GM21367 (cell line): ENCODE results near the gene RNPS1.

ENCODE experiments used
- ATAC-seq: cut with Tn5 transposase; IDR thresholded peaks from one replicate; pipeline ENCODE4 v1.9.1; 2021; ENCODE audit not compliant: unreplicated experiment

Gene RNPS1, protein sequence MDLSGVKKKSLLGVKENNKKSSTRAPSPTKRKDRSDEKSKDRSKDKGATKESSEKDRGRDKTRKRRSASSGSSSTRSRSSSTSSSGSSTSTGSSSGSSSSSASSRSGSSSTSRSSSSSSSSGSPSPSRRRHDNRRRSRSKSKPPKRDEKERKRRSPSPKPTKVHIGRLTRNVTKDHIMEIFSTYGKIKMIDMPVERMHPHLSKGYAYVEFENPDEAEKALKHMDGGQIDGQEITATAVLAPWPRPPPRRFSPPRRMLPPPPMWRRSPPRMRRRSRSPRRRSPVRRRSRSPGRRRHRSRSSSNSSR

DNA sequence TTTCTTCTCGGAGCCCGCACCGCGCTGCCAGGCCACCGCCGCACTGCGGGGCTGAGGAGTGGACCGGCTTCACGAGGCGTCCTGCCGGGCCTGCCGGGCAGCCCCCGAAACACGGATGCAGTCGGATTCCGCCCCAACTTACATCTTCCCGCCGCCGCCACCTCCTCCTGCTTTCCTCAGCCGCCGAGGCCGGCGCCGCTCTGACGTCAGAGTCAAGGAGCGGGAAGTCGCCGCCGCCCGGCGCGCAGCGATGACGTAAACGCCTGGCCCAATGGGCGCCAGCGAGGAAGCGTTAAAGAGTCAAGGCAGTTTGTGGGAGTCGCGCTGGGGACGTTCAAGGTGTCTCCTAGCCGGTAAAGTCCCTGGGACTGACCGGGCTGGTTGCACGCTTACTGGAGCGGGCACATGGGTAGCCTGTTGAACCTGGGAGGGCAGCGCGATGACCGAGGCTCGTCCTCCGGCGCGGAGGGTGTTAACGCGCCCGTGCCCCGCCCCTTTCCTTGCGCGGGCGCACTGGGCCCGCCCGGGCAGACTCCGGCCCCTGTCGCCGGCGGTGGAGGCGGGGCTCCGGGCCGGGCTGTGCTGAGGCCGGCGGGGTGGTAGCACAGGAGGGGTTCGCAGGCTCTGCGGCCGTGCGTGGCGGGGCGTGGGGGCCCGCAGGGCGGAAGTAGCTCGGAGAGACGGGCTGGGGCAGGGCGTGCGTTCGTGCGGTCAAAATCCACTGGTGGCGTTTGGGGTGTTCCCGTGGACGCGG, at the start of gene RNPS1:
Gene RNPS1, minus strand, starts transcription at position 214 of the 754 bp plus-strand sequence. CDS start 3,483 bp downstream, outside the sequence.
- peak; percentile 57 for ATAC-seq

DNA sequence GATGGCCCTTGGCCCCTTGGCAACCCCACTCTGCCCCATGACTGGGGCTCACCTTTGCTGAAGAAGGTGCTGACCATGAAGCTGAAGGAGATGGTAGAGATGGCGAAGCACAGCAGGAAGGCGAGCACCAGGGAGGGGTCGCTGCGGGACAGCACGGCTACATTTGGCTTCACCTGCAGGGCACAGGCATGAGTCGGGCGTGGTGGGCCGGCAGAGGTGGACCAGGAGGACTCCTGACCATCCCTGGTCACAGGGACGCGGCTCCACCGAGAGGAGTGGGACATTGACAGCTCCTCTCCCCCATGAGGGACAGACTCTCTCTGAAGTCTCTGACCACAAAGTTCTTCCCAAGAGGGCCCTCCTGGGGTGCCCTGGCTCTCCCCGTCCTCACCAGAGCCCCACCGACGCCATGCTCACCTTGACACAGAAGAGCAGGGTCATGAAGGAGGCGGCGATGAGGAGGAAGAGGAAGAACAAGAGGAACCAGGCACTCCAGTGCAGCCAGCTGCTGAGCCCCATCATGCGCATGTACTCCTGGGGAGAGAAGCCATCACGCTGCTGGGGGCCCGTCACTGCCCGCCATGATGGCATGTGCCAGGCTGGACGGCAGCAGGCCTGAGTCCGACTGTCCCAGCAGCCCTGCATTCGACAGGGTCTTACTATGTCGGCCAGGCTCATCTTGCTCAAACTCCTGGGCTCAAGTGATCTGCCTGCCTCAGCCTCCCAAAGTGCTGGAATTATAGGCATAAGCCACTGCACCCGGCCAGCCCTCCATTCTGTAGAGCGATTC, 49.5 kb upstream of the RNPS1 start:
- ATAC-seq = no peak

DNA sequence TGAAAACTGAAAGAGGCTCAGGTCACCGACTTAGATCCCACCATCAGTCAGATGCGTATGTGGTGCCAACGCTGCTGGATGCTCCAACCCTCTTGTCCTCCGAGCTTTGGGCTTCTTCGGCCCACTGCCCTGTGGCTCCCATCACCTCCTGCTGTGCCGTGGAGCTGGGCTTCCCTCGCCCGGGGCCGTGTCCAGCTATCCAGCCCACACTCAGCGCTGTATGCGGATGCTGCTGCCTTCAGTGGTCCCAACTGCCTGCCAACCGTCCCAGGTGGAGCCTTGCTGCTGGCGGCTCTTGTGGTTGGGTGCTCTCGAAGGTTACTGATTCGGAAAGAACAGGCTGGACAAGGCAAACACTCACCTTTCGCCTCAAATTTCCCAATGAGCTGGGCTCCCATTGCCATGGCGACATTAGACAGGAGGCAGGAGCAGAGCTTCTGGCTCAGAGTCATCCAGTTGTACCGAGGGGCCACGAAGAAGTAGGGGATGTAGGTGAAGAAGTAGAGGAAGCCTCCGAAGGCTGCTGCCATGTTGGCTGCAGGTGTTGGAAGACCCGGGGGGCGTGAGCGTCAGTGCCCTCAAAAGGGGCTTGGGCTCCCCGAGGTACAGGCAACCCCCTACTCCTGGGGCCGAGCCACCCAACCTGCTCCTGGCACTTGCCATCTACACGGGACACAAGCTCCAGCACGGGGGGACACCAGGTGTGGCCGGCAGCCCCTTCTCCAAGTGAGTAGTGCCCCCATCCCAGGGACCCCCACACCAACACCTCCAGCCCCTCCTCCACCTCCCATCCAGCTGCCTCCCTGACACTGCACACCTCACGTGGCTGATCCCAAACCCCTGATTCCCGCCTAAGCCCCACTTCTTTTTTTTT, 40.4 kb upstream of the RNPS1 start:
- no peak for ATAC-seq

DNA sequence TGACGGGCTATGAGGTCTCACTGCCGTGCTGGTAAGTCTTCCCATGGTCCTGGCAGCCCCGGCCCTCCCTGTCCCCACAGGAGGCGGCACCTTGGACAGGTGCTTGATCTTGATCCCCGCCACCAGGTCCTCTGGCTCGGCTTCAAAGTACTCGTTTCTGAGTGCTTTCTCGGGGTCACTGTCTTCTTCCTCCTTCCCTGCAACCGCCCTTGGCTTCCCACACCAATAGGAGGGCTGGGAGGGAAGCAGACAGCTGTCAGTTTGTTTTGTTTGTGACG, 31.9 kb upstream of the RNPS1 start:
- ATAC-seq = no peak

DNA sequence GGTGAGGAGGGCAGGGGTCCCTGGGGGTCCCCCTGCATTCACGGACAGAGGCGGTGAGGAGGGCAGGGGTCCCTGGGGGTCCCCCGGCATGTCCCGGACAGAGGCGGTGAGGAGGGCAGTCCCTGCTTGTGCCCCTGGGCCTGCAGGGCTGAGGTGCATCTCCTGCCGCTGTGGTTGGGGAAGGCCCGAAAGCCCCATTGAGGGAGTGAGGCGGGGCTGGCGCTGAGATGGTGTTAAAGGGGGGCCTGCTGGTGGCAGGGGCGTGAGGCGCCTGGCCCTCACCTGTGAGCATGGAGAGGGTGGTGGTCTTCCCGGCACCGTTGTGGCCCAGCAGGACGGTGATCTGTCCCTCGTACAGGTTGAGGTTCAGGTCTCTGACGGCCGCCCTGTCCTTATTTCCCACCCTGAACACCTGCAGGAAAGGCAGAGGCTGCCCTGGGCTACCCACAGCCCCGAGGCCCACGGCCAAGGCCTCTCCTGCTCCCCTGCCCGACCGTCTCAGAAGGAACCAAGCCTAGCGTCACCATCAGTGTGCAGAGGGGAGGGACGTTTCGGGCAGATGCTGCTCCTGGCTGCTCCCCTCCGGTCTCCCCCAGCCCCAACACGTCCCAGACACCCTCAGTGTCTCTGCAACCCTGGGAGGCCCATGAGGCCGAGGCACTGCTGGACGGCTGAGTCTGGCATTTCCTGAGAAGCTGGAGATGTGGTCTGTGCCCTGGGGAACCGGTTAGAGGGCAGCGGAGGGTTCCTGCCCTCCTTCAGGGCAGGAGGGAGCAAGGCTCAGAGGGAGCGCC, 31.4 kb upstream of the RNPS1 start:
- no peak for ATAC-seq

DNA sequence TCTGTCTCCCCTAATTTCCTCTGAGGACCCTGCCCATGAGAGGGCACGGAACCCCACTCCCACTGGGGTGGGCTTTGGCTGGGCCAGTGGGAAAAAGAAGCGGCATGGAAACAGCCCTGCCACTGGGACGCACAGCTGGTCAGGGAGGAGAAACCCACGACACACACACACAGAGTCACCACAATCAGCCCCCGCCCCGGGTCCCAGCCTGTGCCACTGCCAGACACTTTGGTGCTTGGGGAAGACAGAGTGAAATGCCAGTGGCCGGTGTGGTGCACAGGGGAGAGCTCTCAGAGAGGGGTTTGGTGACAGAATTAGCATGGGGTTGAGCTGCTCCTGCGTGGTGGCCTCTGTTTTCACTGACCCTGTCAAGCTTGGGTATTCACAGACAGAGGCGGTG, 30.7 kb upstream of the RNPS1 start:
- no peak for ATAC-seq

DNA sequence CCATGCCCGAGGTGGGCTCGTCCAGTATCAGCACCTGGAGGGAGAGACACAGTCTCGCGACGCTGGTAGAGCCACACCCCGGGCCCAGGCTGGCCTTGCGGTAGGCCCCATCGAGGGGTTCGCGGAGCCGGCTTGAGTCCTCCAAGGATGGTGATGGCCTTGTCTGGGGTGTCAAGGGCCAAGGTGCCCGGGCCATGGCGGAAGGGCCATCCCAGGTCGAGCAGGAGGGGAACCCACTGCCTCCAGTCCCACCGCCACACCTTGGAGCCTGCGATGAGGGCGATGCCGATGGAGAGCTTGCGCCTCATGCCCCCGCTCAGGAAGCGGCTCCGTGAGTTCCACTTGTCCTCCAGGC, 29.6 kb upstream of the RNPS1 start:
- no peak for ATAC-seq

DNA sequence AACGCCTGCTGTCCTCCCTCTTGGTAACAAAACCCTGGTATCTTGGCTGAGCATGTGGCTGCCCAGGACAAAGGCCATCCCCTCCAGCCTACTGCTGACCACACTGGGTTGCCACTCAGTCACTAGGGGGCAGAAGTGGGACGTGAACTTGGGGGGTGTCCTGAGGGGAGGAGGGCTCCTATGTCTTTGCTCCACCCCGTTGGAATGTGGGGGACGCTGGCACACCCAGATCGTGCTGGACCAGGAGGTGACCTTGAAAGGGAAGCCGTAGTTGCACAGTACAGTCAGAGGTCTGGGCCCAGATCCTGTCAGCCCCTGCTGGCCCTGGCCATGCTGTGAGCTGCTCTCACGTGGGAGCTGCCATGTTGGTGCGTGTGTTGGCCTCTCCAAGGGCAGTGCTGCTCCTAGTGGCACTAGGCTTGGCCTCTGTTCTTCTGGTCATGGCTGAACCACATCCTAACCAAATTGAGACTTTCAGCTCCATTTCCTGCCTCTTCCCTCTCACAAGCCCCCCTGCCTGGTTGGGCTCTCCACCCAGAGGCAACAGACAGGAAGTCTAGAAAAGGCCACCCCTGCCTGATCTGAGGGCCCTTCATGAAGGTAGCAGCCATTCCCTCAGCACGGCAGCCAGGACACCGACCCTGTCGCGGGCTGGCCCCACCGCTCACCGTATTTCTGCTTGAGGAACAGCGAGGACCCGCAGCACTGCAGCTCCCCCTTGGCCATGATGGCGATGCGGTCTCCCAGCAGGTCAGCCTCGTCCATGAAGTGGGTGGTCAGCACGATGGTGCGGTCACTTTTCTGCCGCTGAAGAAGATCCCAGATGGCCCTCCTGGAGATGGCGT, 29.0 kb upstream of the RNPS1 start:
- ATAC-seq = no peak

DNA sequence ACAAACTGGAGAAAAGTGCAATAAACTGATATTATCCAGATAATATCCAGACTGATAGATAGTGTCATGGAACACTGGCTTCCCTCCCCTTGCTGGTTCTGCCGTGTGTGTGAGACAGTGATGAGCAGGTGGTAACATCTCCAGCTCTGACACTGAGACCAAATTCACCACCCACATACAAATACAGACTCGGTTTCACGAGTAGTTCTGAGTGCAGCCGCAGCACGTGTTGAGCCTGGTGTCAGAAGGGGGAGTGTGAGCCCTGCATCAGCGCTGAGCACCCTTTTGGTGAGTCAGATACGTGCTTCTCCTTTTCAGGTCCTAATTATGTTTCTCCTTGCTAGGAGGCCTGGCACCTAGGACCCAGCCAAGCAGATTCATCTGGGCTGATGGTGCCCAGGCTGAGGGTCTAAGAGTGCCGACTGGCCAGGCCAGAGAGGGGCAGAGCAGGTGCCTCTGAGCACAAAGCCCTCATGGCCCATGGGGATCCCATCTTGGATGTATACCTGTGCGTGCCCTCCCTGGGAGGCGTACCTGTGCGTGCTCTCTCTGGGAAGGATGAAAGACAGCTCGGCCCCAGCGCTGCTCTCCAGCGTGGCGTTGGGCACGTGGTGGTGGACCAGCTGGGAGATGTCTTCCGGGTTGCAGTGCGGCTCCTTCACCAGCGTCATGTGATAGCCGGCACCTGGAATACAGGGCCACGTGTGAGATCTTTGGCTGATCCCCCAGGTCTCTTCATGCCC, 27.3 kb upstream of the RNPS1 start:
- no peak for ATAC-seq

DNA sequence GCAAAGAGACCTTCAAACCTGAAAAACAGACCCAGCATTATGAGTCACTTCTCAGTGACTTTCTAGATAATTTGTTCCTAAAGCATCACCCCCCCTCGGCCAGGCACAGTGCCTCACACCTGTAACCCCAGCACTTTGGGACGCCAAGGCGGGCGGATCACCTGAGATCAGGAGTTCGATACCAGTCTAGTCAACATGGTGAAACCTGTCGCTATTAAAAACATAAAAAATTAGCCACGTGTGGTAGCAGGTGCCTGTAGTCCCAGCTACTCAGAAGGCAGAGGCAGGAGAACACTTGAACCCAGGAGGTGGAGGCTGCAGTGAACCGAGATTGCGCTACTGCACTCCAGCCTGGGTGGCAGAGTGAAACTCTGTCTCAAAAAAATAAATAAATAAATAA, 24.3 kb upstream of the RNPS1 start:
- ATAC-seq = no peak

DNA sequence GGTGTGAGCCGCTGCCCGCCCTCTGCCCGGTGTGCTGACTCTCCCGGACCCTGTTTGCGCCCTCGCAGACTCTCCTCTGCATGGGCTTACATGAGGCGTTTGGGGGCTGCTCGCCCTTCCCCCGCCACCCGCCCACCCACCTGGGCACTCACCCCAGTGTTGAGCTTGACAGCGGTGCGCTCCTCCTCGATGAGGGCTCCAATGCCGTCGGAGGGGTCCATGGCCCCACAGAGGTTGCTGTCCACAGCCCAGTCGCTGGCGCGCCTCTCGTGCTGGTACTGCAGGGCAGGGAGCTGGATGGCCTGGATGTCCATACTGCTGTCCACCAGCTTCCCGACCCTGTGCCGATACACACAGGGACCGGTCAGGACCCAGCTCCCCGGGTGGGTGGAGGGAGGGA, 21.4 kb upstream of the RNPS1 start:
- ATAC-seq = no peak

DNA sequence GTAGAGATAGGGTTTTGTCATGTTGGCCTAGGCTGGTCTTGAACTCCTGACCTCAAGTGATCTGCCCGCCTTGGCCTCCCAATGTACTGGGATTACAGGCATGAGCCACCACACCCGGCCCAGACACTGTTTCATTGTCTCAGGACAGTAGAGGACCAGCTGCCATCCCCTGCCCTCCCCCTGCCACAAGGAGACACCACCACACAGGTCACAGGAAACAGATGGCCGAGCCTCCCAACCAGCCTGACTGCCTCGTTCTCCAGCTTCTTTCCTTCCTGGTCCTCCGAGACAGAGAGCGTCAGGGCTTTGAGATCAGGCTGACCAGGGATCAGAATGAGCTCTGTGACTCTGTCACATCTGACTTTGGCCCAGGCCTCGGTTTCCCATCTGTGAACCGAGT, 20.8 kb upstream of the RNPS1 start:
- no peak for ATAC-seq

DNA sequence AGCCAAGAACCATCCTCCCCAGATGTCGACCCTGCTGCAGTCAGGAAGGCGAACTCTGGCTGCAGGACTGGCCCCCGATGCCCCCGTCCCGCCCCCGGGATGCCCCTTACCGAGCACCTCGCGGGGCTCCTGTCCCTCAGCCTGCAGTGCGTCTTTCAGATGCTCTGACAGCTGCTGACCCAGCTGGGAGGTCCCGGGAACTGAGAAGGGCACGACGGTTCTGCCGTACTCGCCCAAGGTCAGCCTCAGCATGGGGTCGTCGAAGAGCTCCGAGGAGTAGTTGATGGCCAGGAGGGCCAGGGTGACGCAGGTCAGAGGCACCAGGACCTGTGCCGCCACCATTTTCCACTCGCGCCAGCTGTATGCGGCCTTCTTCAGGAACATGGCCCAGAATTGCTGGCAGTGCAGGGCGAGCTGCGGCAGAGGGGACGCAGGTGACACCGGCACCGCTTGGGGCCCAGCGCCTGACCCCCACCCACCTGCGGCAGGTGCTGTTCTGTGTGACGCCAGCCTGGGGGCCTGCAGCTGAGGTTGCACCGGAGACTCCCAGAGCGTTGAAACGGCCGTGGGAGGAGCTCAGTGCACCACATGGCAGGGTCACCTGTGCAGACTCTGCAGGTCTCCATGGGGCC, 20.1 kb upstream of the RNPS1 start:
- no peak for ATAC-seq

DNA sequence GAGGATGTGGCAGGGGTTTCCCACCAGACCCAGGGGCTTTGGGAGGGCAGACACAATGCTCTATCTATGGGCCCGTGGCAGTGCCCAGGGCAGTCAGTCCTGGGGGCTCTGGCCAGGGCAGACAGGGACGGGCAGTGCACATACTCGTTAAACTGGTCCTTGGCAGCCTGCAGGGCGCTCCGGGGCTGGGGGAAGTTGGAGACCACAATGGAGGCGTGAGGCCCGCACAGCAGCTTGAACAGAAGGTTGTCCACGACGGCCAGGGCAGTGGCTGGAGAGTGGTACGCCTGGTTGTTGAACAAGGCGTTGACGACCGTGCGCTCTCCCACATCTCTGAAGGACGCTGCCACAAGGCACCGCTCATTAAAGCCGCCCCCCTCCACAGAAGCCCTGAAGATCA, 18.6 kb upstream of the RNPS1 start:
- ATAC-seq = no peak

DNA sequence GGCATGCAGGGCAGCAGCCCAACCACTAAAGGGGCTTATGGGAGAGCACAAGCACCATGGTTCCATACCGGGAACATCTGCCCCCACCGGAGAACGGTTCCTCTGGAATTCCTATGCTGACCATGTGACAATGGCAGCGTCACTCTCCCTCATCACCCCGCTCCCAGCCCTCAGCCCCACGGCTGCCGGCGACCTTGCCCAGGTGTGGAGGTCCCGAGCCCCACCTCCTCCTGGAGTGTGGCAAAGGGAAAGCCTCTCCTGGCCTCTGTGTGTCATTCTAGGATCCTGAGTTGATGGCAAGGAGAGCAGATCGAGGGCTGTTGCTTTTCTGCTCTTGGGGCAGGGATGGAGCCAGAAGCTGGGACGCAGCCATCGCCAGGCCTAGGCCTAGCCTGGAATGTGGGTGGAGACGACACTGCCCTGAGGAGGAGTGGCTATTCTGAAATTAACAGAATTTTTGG, 17.8 kb upstream of the RNPS1 start:
- ATAC-seq = no peak

DNA sequence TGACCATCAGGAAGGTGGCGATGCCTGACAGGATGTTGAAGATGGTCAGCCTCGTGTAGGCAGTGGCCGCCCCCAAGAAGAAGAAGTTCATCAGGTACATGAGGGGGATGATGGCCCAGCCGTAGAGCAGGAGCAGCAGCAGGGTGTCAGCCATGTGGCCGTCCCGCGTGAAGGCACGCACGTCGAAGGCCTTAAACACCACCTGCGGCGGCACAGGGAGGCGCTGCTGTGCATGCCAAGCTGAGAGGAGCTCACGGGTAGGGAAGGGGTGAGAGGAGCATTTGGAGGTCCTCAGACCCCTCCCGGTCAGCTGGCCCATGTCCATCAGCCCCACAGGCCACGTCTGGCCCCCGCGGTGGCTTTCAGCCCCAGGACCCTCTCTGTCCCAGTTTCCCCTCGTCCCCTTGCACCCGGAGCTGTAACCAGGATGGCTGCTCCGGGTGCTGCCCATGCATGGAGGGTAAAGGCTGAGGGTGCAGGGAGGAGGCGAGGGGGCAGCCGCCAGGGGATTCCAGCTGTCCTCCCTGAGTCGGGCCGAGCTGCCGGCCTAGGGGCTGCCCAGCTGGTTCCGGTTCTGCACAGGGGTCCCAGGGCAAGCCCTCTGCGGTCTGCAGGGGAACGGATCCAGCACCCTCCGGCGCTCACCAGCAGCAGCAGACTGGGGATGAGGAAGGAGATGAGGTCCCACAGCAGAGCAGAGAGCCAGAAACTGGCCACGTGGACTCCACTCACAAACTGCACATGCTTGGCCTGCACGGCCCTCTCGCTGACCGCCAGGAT, 17.1 kb upstream of the RNPS1 start:
- no peak for ATAC-seq

DNA sequence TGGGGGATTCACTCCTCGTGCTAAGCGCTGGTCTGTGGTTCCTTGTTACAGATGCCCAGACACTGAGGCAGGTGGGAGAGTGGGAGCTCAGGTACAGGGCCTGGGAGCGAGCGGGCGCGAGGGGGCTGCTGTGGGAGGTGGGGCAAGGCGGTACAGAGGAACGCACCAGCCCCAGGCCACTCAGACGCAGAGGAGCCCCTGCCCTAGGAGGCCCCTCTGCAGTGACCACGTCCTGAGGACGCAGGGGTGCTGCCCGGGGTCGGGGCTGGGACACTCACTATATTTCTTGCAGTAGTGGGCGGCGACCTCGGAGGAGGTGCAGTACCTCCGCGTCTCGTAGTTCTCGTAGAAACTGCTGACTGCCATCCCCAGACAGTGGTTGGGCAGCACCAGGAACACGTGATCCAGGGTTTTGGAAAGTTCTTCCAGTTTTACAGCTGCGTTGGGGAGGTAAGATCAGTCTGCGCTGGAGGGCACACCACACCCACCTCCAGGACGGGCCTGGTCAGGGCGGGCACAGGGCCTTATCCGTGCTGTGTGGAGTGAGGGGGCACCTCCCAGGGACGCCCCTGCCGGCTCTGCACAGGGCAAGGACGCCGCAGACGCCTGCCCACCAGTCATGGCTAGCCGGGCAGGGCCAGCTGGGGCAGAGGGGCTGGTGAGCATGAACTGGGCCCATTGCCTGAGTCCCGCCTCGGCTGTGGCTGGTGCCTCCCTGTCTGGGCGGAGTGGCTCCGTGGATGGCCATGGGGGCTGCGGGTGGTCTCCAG, 16.3 kb upstream of the RNPS1 start:
- no peak for ATAC-seq
